Stimulated activated CD4-positive, alpha-beta T cell treated with anti-CD3 and anti-CD28 coated beads, TNF-alpha, amount 100 ng/mL, for 4 hours (primary cell): Measurements from ENCODE around the gene GAS2L3.
"Not testable (repeated sequence)": the region's sequence is repeated elsewhere in the genome, so short reads cannot be mapped to it uniquely, and the experiment has no call there.

Experiments used
- DNase-seq, 3 experiments: peaks; one replicate each; pipeline ENCODE4 v3.0.0-alpha.2; 2020; ENCODE audit warnings: low read depth in 3 of 3

The GAS2L3 gene

GRCh38 chr12:100574187-100575074, 947 bp downstream of the GAS2L3 start:
- no peak for DNase-seq

GRCh38 chr12:100576331-100577036, 3.0 kb downstream of the GAS2L3 start:
- DNase-seq = no peak

- no peak for DNase-seq
Measured at GRCh38 chr12:100578923-100579322, 5.4 kb downstream of the GAS2L3 start.

GRCh38 chr12:100579844-100580243, 6.4 kb downstream of the GAS2L3 start:
- no peak for DNase-seq

DNA sequence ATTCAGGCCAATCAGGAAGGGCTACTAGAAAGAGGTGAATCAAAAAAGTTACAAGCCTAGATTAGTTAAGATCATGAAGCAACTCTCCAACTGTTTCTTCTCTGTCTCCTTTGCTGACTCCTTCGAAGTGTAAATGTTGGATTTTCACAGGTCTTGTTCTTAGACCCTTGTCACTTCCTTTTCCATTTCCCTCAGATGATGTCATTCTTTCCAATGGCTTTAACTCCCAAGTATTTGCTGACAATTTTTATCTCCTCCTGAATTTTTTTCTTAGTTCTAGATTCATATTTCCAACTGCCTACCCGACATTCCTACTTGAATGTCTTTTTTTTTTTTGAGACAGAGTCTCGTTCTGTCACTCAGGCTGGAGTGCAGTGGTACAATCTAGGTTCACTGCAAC, 10.8 kb downstream of the GAS2L3 start:
- DNase-seq = no peak

DNA sequence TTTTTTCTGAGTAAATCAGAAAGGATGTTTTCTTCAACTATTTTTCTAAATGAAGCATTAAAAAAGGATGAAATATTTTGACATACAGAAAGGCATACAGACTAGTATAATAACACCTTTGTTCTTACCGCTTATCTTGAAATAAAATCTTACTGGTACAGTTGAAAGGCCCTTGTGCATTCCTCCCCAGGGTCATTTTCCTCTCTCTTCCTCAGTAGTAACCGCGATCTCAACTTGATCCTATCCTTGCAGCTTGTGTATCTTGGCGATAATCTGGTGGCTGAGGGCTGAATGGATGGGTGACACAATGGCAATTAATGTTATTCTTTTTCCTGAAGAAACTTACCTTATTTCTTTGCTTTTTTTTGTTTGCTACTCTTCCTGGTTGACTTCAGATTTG, 18.5 kb downstream of the GAS2L3 start:
- DNase-seq = no peak

DNA sequence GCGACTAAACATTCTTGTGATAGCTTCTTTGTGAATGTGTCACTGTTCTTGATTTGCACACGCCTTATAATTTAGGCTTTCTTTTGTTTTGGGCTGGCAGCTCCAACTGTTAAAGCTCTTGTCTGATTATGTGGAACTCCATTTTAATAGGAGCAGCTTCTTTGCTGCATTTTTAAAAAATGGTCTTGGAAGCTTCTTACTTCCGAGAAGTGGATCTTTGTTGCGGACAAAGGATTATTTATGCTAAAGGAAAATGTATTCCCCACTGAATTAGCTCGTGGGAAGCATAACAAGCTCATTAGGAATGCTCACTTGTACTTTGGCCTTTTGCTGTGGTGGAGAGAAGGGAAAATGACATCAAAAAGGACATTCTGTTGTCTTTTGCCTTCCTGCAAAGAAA, 20.0 kb downstream of the GAS2L3 start:
- no peak for DNase-seq

GRCh38 chr12:100601626-100602025, 28.1 kb downstream of the GAS2L3 start:
- no peak for DNase-seq

- DNase-seq = not testable (repeated sequence)
Measured at GRCh38 chr12:100602997-100603396, 29.5 kb downstream of the GAS2L3 start.

DNA sequence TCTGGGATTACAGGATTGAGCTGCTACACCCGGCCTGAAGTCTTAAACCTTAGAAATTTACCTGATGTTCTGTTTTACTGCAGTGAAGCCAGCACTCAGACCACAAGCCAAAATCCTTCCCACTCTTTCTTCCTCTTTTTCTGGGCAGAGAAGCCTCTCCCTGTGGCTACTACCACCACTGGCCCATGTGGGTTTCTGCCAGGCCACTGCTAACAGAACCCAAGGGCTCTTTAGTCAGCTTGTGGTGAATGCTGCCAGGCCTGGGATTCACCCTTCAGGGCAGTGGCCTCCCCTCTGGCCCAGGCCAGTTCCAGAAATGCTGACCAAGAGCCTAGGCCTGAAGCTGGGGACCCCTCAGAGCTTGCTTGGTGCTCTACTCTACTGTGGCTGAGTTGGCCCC, 35.3 kb downstream of the GAS2L3 start:
- no peak for DNase-seq

GRCh38 chr12:100610666-100611430, 37.4 kb downstream of the GAS2L3 start:
- no peak for DNase-seq

- DNase-seq = no peak
Measured at GRCh38 chr12:100612606-100613005, 39.1 kb downstream of the GAS2L3 start.

DNA sequence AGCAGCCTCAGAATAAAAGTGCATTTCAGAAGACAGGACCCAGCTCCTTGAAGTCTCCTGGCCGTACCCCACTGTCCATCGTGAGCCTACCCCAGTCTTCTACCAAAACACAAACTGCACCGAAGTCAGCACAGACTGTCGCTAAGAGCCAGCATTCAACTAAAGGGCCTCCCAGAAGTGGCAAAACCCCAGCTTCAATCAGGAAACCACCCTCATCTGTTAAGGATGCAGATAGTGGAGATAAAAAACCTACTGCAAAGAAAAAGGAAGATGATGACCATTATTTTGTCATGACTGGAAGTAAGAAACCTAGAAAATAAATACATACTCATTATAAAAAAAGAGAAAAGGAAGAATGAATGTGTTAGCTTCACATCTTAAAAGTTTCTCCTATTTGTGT, 51.1 kb downstream of the GAS2L3 start:
- no peak for DNase-seq

DNA sequence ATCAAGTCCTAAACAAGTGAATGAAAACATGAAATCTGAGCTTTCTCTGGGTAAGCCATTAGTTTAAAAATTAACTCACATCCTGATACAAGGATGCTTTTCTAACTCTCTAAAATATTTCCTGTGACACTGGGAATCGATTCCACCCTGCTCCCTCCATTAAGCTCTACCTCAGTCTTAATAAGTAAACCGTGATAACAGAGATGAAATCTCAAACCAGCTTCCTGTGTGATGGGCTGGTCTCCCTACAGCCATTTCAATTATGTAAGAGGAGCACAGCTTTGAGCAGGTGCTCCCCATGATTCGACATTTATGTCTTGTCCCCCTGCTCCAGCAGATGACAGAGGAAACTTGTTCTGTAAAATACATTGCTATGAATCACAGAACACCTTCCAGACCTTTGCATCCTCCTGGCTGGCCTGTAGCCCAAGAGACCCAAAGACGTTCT, 59.0 kb downstream of the GAS2L3 start:
- no peak for DNase-seq

GRCh38 chr12:100633082-100633785, 59.8 kb downstream of the GAS2L3 start:
- not testable (repeated sequence) for DNase-seq

DNA sequence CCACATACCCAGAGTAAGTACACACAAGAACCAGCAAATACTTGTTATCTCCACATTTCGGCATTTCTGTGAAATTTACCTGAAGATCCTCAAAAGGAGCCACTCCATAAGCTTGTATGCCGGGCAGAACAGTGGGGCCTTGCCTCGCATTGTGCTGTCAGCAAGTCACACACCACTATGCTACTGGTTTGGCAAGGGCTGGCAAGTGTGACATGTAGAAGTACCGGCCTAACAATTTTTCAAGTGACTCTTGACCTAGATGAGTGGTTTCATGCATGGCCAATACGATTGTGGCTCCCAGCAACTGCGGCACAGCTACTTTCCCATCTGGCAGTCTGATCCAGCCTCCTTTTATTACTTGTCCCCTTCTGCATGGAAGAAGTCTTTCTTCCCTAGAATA, 69.8 kb downstream of the GAS2L3 start:
- DNase-seq = no peak

DNA sequence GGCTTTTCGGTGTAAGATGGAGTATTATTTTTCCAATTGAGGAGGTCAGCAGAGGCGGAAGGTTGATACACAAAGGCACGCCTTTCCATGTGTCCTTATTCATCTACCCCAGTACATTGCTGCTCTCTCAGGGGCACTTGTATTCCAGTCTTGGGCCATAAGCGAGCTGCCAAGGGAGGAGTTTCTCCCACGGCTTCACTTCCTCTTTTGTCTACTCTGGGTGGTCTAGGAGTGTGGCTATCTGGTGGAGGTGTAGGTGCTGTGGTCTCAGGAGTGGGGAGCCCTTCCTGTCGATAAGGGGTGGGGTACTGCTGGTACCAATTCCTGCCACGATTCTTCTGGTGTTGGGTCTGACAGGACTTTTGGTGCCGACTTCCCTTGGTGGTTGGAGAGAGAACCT, 73.4 kb downstream of the GAS2L3 start:
- DNase-seq = no peak

DNA sequence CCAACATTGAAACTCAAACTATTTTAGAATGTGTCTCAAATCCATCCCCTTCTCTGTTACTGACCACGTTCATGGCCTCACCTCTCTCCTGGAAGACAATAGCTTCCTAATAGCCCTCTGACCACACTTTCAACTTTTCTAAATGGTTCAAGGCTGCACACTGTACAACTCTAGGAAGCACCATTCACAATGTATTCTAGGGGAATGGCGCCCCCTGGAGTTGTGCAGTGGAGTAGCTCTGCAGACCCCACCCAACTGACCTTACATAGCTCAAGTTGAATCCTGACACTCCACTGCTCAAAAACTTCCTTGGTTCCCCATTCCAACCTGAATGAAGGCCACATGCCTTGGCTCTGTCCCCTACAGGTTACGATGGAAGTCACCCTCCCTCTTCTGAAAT, 77.6 kb downstream of the GAS2L3 start:
- no peak for DNase-seq

DNA sequence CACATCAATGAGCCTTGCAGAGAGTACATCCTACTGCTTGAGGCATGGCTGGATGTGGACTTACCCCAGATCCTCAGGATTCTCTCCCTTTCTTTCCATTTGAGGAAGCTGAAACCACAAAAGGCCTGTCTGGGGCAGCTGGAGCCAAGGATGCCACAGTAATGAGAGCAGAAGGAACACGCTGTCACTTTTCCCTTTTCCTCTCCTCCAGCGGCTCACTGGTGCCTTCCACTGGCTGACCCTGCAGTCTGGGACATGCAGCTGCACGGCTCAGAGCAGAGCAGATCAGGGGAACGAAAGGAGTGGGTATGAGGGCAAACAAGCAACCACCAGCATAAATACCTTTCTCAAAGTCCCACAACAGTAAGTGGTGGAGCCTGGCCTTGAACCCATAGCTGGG, 78.2 kb downstream of the GAS2L3 start:
- DNase-seq = no peak

DNA sequence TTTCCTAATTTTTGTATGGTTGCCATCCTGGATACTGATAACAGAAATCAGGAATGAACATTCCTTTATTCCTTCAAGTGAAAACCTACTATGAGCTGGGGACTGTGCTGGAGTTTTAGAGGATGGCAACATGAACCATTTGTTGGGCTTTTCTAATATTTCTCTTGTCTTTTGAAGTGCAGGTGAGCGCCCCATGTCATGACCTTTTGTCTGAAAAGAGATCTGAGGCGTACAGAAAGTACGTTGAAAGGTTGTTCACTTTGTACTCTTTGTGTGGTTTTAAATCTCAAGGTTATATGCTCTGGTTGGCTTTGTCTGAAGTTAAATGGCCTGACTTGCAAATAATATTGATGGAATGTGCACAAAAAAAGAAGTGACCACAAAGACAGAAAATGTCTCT, 79.0 kb downstream of the GAS2L3 start:
- DNase-seq = no peak

- DNase-seq = no peak
Measured at GRCh38 chr12:100656141-100656540, 82.7 kb downstream of the GAS2L3 start.

DNA sequence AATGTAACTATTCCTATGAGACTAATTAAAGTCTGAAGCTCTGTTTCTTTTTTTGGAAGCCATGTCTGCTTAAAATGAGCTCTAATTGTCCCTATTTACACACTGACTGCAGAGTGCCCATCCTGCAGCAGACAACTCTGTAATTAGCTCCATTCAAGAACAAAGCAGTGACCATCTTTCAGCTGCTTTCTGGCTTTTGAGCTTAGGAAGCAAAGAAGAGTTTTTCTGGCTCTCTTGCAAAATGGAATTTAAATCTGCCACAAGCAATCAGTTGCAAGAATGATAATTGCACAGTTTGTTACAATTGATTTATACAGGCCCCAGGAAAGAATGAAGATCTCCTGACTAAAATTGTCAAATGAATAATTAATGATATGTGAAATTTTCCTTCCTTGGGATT, 83.4 kb downstream of the GAS2L3 start:
- no peak for DNase-seq
